ENCODE results near the gene HSD11B2.

HSD11B2 gene

GRCh38 chr16:67482233-67482924, 51.5 kb downstream of the HSD11B2 start:
- no peak for DNase-seq

GRCh38 chr16:67483150-67483549, 52.2 kb downstream of the HSD11B2 start, which contains the start of gene AGRP:
AGRP (minus strand) TSS chr16:67483547; CDS start chr16:67483398, 149 bp downstream.
- no peak for DNase-seq

GRCh38 chr16:67483731-67484525, 53.0 kb downstream of the HSD11B2 start:
- no peak for DNase-seq

DNA sequence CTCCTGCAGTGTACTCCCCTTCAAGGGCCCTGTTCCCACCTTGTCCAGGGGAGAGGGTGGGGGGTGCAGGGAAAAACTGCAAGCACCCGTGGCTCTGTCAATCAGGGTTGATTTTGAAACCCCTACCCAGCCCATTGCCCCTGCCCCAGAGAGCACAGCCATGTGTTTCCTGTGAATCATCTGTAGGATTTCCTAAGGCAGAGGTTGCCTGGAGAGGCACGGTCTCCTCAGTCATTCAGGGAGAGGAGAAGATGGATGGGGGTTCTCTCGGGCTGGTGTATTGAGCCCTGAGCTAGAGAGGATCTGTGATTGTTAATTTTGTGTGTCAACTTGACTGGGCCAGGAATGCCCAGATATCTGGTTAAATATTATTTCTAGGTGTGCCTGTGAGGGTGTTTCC, 55.9 kb downstream of the HSD11B2 start:
- DNase-seq = no peak
